Bronchial smooth muscle cell (primary cell): ENCODE results near the gene MYO5C. TPM values are rescaled to one million over a fixed set of nuclear protein-coding genes. Genes with fewer than 3 reads are reported as not detected.

Experiments
- total RNA-seq: library from RNA; depleted of rRNA; stranded (reverse); fragments of >200 nt; gene quantifications from 2 replicates; pipeline ENCODE4 v1.2.1, GENCODE V29; 2014

Gene MYO5C
- 0.09 and 0.16 TPM in 2 replicates for total RNA-seq

GRCh38 chr15:52295421-52296001 lies at the start of gene MYO5C:
Gene MYO5C, minus strand, starts transcription at chr15:52295804. Its CDS starts 168 bp downstream, at chr15:52295636.

GRCh38 chr15:52191207-52191606 lies 104.4 kb downstream of the MYO5C start, which contains the start of gene GNB5:
Gene GNB5, minus strand, starts transcription at chr15:52191392. Its CDS starts 6,716 bp downstream, at chr15:52184676.

Other genes starting within 250 kb of the MYO5C start
- gene BCL2L10, start 183.0 kb downstream of the MYO5C start, total RNA-seq = 0.09 TPM in 1 of 2 replicates, not detected in the other
- 39.1 and 47.9 TPM in 2 replicates for gene GNB5, start 104.4 kb downstream of the MYO5C start, total RNA-seq
- 17.7 and 27.4 TPM in 2 replicates for gene MYO5A, start 233.1 kb upstream of the MYO5C start, total RNA-seq